Astrocyte (in vitro differentiated cells and primary cell): ENCODE data around the gene IL1RL2.
A peak's percentile ranks its signal among the peaks of the same experiment; 100 is the strongest.

ENCODE experiments used
- EZH2 ChIP-seq: IDR thresholded peaks from 2 replicates; pipeline ENCODE4 v1.6.1; 2012; ENCODE audit warnings: mild to moderate bottlenecking, low read length, inconsistent platforms; ENCODE audit not compliant: insufficient read depth
- TF ChIP-seq, protein P1 (sequence below): IDR thresholded peaks from 2 replicates; pipeline ENCODE4 v1.5.1; 2011; ENCODE audit warnings: low read depth, mild to moderate bottlenecking, inconsistent platforms, low read length, moderate library complexity; ENCODE audit not compliant: insufficient read depth

DNA sequence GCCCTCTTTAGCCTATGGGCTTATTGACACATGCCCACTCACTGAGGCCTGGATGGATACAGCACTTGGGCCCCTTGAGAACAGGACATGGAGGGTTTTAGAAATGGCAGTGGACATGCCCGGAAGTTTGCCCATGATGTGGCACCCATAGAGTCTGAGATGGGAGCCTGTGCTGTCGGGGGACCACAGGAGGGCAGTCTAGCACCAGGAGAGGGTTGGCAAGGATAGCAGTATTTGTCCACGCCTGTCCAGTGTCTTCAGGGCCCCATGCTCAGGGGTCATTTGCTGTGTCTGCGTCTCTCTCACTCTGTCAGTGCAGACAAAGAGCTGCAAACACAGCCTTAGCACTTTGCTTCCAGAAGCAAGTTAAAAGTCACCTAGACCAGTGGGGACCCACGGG is 48.7 kb downstream of the IL1RL2 start:
- TF ChIP-seq, protein P1, sequence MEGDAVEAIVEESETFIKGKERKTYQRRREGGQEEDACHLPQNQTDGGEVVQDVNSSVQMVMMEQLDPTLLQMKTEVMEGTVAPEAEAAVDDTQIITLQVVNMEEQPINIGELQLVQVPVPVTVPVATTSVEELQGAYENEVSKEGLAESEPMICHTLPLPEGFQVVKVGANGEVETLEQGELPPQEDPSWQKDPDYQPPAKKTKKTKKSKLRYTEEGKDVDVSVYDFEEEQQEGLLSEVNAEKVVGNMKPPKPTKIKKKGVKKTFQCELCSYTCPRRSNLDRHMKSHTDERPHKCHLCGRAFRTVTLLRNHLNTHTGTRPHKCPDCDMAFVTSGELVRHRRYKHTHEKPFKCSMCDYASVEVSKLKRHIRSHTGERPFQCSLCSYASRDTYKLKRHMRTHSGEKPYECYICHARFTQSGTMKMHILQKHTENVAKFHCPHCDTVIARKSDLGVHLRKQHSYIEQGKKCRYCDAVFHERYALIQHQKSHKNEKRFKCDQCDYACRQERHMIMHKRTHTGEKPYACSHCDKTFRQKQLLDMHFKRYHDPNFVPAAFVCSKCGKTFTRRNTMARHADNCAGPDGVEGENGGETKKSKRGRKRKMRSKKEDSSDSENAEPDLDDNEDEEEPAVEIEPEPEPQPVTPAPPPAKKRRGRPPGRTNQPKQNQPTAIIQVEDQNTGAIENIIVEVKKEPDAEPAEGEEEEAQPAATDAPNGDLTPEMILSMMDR = peak; percentile 13
- TF ChIP-seq EZH2 = no peak
